ENCODE data around the gene DHX34. TPM values are rescaled to one million over a fixed set of nuclear protein-coding genes. Genes with fewer than 3 reads are reported as not detected.

The DHX34 gene
- total and polyA plus RNA-seq, 8 donors: 6.9 to 28.6 (median 10.5) TPM

DNA sequence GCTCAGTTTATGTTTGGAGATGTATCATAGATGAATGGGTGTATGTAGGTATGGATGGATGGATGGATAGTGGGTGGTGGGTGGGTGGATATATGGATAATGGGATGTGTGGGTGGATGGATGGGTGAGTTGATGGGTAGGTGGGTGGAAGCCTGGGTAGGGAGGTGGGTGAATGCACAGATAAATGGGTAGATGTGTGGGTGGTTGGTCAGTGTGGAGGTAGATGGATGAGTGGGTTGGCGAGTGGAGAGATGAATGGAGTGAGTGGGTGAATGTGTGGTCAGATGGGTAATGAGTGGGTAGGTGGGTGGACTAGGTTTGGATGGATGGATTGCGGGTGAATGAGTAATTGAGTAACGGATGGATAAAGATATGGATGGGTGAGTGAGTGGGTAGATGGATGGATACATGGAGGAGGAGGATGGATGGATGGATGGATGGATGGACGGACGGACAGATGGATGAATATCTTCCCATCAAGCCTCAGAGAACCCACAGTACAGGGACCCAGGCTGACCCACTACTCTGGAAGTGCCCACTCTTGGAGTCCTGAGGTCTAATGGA, 56.8 kb downstream of the DHX34 start:
- H3K9me3 ChIP-seq: no peaks in the 10 kb centered on the region
- no peaks in the 10 kb centered on the region for H3K36me3 ChIP-seq
- no peak for DNase-seq
- no peak overlapping the region for H3K4me3 ChIP-seq
- peaks cover 0 to 83% (median 25%) of the 10 kb centered on the region in 3 donors for H3K27me3 ChIP-seq
- WGBS, 5 donors: 81 to 96% (median 92%) methylated on average over 5 of the region's 5 CpGs
- H3K27ac ChIP-seq: no peak overlapping the region
- no peaks in the 10 kb centered on the region for H3K4me1 ChIP-seq
- no peak for TF ChIP-seq POLR2A (IDR thresholded peaks at IDR 0.05)
- no peak for TF ChIP-seq POLR2AphosphoS5 (IDR thresholded peaks at IDR 0.05)
- TF ChIP-seq, protein P1, sequence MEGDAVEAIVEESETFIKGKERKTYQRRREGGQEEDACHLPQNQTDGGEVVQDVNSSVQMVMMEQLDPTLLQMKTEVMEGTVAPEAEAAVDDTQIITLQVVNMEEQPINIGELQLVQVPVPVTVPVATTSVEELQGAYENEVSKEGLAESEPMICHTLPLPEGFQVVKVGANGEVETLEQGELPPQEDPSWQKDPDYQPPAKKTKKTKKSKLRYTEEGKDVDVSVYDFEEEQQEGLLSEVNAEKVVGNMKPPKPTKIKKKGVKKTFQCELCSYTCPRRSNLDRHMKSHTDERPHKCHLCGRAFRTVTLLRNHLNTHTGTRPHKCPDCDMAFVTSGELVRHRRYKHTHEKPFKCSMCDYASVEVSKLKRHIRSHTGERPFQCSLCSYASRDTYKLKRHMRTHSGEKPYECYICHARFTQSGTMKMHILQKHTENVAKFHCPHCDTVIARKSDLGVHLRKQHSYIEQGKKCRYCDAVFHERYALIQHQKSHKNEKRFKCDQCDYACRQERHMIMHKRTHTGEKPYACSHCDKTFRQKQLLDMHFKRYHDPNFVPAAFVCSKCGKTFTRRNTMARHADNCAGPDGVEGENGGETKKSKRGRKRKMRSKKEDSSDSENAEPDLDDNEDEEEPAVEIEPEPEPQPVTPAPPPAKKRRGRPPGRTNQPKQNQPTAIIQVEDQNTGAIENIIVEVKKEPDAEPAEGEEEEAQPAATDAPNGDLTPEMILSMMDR (IDR thresholded peaks at IDR 0.05): no peak
- no peak for TF ChIP-seq EP300 (IDR thresholded peaks at IDR 0.05)
- intact Hi-C loops (cut with DNase I; ENCODE audit: low total_unique reads): loop anchor here (10.0 kb wide), 1 partner anchor 81 kb away; no protein-coding TSS in a partner anchor

DNA sequence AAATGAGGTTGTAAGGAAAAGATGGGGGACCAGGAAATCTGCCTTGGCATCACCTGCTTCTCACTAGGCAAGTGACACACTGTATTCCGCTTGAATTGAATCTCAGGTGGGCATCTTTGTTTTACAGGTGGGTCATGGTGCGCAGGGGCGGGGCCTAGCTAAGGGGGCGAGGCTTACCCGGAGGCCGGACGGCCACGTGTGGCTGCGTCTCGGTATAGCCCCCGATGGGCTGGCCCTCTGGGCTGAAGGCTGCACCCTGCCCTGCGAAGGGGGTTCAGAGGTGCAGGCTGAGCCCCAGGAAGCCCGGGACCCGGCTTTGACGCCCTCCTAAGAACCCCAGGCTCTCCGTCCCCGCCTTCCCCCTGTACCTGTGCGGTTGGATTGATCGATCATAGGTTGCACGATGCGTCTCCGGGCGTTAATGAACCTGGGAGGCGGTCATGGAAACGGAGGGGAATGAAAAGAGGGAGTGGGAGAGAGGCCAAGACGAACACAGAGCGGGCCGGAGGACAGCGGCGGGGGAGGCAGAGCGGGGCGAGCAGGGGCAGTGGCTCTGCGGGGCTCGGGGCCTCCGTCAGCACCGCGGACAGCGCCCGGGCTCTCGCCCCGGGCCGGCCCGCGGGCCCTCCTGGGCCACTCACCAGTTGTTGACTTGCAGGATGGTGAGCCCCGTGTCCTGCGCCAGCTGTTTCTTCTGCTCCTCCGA, 57.7 kb downstream of the DHX34 start:
- Histone ChIP-seq H3K36me3 (no peaks in the 10 kb centered on the region), H3K27me3 (peaks cover 0 to 79% (median 25%) of the 10 kb centered on the region in 3 donors), H3K4me3 (no peak overlapping the region), H3K27ac (no peak overlapping the region), H3K4me1 (no peaks in the 10 kb centered on the region), H3K9me3 (no peaks in the 10 kb centered on the region)
- intact Hi-C loops (cut with DNase I; ENCODE audit: low total_unique reads): loop anchor here (10.0 kb wide), 1 partner anchor 82 kb away; no protein-coding TSS in a partner anchor
- DNase-seq: peak in 1 of 2 donors; percentile 69
- TF ChIP-seq EP300 (IDR thresholded peaks at IDR 0.05) (no peak), POLR2A (IDR thresholded peaks at IDR 0.05) (no peak), POLR2AphosphoS5 (IDR thresholded peaks at IDR 0.05) (no peak)
- TF ChIP-seq, protein P1 (IDR thresholded peaks at IDR 0.05): no peak
- 14 to 22% (median 20%) methylated on average over 35 to 47 of the region's 47 CpGs for WGBS, 5 donors

DNA sequence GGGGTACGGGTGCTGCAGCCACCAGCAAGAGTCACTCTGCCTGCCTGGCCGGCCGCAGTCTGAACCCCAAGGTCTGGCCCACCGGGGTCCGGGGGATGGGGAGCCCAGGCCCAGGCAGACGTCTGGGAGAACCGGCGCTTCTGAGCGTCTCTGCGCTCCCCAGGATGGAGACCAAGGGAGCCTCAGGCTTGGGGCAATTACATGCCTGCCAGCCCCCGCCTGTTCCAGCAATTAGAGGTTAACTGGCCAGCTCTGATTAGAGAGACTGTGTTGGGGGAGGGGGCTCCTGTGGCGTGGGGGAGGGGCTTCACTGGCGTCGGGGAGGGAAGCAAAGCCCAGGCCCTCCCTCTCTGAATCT, 58.3 kb downstream of the DHX34 start:
- 5 to 26% (median 21%) methylated on average over 4 to 14 of the region's 14 CpGs for WGBS, 5 donors
- no peaks in the 10 kb centered on the region for H3K36me3 ChIP-seq

More for the DNA sequence above, 58.3 kb downstream of the DHX34 start:
- no peak for TF ChIP-seq POLR2A (IDR thresholded peaks at IDR 0.05)
- TF ChIP-seq, protein P1 (IDR thresholded peaks at IDR 0.05): no peak
- TF ChIP-seq EP300 (IDR thresholded peaks at IDR 0.05): no peak
- no peak for TF ChIP-seq POLR2AphosphoS5 (IDR thresholded peaks at IDR 0.05)
- Histone ChIP-seq H3K27ac (no peak overlapping the region), H3K4me1 (no peaks in the 10 kb centered on the region), H3K4me3 (no peak overlapping the region), H3K9me3 (no peaks in the 10 kb centered on the region), H3K27me3 (peaks cover 0 to 78% (median 25%) of the 10 kb centered on the region in 3 donors)
- no peak for DNase-seq
- intact Hi-C loops (cut with DNase I; ENCODE audit: low total_unique reads): loop anchor here (10.0 kb wide), 1 partner anchor 83 kb away; no protein-coding TSS in a partner anchor
